ENCODE data around the gene GPR89B.
"Not testable (repeated sequence)": the region's sequence is repeated elsewhere in the genome, so short reads cannot be mapped to it uniquely, and the experiment has no call there.

GPR89B gene

DNA sequence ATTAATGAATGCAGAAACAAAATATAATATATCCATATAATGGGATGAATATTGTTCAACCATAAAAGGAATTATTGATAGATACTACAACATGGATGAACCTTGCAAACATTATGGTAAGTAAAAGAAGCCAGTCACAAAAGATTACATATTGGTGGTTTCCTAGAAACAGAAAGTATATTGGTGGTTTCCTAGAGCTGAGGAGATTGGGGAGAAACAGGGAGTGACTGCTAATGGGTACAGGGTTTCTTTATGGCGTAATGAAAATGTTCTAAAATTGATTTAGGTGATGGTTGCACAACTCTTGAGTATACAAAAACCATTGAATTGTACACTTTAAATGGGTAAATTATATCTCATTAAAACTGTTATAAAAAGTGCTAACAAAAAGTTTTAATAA is 14.3 kb downstream of the GPR89B start:
- DNase-seq: not testable (repeated sequence)

DNA sequence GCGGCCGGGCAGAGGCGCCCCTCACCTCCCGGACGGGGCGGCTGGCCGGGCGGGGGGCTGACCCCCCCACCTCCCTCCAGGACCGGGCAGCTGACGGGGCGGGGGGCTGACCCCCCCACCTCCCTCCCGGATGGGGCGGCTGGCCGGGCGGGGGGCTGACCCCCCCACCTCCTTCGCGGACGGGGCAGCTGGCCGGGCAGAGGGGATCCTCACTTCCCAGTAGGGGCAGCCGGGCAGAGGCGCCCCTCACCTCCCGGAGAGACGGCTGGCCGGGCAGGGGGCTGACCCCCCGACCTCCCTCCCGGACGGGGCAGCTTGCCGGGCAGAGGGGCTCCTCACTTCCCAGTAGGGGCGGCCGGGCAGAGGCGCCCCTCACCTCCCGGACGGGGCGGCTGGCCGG is 21.3 kb downstream of the GPR89B start:
- not testable (repeated sequence) for DNase-seq

DNA sequence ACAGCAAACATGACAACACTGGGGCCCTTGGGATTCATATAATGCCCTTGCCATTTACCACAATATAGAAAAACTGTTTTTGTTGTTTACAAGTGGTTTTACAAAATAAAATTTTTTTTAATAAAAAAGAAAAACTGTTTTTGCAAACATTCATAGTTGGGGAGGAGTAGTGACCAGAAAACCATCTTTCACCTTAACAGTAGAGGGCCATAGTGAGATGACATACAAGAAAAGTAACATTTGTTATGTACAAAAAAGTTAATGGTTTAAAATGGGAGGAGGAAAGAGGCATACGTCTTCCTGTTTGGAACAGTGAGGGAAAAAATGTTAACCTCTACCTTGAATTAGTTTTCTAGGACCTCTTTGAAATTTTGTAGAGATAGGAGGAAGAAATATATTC is 30.7 kb downstream of the GPR89B start:
- DNase-seq: not testable (repeated sequence)

DNA sequence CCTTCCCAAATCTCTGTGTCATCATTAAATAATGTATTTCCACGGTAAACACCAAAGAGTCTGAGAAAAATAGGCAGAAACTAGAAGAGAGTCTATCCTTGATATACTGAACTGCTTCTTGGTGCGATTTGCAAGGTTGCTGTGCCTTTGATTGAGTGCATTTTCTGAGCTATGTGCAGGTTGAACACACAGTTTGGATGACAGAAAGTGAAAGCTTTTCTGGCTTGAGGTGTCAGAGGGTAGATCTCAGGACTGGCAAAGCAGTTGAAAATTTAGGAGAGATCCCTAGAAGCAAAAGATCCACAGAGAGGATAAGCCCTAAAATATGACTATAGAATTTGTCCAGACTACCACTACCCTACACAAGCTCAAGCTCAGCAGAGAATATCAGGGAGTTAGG is 31.5 kb downstream of the GPR89B start:
- DNase-seq: not testable (repeated sequence)

DNA sequence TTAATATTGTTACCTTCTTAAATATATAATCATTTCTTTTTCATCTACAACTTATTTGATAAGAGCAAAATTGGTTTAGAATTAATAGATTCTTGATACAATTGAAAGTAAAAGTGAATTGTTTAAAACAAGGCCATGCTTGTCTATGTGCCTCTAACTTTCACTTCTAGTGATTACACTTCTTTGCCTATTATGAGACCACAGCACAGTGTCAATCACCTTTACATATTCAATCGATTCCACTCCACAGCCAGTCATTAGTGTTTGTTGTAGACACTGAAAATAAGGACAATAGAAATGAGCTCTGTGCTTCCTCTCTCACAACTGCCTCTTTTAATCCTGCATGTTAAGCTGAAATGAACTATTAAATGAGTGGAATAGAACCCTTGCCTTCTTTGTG is 36.4 kb downstream of the GPR89B start:
- DNase-seq: not testable (repeated sequence)

DNA sequence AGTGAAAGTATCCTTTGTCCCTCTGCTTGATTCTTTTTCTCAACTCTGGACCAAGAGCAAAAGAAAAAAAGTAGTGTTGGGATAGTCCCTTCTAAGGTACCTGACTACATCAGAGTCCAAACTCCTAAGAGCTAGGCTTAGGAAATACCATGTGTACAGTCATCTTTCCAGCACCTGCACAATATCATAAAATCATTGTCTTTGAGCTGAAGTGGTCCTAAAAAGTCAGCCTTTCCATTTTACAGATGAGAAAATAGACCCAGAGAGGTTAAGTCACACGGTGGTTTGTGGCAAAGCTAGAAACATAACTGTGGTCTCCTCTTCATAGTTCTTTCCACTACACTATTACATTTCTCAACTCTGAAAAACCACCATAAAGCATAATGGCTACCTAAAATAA is 38.4 kb downstream of the GPR89B start:
- not testable (repeated sequence) for DNase-seq

DNA sequence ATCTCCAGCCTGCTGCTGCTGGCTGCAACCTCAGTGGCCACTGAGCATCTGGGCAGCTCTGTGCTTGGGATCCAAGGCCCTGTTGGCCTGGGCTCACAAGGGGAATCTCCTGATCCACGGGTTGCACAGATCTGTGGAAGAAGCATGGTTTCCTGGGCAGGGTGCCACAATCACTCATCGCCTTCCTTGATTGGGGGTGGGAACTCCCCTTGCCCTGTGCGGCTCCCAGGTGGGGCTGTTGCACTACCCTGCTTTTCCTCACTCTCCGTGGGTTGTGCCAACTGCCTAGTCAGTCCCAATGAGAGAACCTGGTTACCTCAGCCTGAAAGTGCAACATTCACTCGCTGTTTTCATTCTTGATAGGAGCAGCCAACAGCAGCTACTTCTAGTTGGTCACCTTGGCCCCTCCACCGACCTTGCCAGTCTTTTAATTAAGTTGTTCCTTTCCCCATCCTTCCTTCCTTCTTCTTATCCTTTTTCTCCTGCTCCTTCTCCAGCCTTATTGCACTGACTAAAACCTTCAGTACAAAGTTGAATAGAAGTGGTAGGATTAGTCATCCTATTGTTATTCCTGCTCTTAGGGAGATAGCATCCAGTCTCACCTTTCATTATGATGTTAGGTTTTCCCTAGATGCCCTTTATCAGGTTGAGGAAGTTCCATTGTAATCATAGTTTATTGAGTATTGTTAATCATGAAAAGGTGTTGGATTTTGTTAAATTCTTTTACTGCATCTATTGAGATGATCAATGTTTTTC is 50.9 kb downstream of the GPR89B start:
- not testable (repeated sequence) for DNase-seq

DNA sequence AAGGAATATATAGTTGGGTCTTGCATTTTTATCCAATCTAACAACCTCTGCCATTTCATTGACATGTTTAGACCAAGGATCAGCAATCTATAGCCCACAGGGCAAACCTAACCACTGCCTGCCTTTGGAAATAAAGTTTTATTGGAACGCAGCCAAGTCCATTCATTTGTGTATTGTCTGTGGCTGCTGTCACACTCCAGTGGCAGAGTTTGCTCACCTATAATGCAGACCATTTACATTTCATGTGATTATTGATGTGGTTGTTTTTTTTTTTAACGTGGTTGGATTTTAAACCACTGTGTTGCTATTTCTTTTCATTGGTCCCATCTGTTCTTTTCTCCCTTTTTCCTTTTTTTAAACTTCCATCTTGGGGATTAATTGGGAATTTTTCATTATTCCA is 57.2 kb downstream of the GPR89B start:
- not testable (repeated sequence) for DNase-seq

DNA sequence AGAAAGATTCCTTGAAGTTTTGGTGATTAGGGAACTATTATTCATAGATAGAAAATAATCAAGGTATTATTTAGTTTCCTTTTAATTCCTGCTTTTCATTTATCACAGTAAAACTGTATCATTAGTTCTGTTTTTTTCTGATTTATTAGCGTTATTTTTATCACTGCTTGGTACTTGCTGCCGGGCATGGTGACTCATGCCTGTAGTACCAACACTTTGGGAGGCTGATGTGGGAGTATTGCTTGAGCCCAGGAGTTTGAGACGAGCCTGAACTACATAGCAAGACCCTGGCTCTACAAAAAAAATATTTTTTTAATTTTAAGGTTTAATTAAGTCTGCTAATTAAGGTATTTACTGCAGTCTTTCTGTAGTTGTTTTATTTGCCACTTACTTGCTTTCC is 59.7 kb downstream of the GPR89B start:
- DNase-seq: not testable (repeated sequence)

DNA sequence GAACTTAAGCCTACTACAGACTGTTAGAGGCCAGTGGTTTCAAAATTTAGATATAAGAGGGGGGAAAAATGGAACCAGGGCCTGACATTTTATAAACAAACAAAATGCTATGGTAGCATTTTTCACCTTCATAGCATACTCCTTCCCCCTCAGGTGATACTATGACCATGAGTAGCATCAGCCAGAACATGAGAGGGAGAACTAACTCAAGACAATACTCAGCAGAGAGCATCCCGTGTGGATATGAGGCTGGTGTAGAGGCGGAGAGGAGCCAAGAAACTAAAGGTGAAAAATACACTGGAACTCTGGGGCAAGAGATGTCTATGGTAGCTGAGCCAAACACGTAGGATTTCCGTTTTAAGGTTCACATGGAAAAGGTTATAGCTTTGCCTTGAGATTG is 64.7 kb downstream of the GPR89B start:
- DNase-seq: not testable (repeated sequence)

DNA sequence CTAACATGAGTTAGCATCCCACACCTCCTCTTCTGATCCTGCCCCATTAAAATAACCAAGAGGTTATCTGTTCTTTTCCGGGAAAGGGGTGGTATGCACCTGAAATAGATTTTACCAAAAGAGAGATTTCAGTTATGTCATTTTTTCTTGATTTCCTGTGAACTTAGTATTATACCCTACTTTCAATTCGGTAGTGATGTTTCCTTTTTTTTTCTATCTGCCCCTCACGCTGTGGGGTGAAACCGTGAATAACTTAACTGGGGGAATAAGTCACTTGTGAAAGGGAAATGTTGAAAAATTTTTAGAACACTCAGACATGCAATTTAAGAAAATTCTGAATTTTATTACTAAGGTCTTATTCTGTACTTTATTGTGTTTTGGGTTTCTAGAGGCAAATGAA is 65.2 kb downstream of the GPR89B start:
- DNase-seq: not testable (repeated sequence)

DNA sequence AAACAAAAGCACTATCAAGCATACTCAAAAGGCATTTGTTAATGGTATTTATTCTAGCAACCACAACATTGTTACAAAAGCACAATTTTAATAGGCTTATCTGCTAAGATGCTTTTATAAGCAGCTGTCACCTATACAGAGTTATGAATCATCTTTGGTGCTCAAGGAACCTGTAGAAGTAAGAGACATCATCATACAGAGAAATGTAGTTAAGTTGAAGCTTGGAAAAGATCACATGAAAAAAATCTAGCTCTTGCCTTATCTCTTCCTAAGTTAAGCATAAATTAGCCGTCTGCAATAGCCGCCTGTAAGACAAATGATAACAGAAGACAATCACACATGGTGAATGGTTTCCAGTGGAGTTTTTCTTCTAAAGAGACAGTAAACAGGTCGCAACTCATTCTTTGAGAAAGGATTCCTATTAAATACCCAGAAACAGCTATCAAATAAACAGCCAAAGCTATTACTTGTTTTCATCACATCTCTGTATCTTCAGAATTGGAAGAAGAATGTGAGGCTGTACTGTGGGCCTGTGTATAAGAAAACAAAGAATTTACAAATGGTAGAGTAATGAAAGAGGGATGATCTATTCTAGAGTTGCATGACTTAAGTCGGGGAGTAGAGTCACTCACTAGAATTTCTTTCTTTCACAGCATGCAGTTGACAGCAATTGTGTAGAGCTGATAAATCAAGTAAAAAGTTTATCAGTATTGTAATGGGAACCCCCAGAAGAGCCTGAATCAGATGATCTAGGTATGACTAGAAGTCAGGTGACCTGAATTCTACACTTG is 65.8 kb downstream of the GPR89B start:
- DNase-seq: not testable (repeated sequence)

DNA sequence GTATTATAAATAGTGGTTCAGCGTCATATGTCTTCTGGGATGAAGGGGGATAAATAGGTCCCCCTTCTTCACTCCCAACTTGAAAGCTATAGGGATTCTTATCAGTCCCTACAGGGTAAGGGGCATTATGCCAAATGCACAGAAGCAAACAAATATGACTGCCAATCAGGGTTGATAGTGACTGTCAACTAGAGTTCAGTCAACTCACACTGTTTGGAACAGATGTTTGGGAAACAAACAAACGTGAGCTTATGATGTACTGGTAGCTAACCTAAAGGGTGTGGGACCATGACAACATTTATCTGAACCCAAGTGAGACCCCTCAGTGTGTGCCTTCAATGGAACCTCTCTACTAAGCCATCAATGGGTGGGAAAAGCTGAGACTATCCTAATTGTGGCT is 67.9 kb downstream of the GPR89B start:
- not testable (repeated sequence) for DNase-seq

DNA sequence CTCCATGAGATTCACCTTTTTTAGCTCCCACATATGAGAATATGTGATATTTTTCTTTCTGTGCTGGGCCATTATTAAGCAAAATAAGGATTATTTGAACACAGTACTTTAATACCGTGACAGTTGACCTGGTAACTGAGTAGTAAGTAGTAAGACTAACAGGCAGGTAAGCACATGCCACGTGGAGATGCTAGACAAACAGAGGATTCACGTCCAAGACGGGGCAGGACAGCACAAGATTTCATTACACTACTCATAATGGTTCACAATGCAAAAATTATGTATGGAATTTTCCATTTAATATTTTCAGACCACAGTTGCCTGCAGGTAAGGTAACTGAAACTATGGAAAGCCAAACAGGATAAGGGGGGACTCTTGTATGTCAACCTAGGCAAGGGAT is 79.5 kb downstream of the GPR89B start:
- DNase-seq: not testable (repeated sequence)

DNA sequence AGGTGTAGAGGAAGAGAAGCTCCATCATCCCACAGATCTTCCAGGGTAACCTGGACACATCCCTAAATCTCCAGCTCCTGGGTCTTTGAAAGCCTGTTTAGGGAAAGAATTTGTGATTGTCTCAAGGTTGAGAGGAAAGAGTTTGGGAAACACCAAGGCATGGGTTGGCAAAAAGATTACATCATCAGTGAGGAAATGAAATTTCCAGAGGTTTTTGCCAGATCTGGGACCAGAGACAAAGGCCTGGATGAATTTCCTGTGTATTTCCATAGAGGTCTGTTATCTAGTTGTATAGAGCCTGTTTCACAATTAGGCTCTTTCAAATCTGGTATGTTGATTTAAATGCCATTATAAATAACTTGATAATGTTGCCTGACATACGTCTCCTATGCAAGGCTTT is 82.3 kb downstream of the GPR89B start:
- no peak for DNase-seq

DNA sequence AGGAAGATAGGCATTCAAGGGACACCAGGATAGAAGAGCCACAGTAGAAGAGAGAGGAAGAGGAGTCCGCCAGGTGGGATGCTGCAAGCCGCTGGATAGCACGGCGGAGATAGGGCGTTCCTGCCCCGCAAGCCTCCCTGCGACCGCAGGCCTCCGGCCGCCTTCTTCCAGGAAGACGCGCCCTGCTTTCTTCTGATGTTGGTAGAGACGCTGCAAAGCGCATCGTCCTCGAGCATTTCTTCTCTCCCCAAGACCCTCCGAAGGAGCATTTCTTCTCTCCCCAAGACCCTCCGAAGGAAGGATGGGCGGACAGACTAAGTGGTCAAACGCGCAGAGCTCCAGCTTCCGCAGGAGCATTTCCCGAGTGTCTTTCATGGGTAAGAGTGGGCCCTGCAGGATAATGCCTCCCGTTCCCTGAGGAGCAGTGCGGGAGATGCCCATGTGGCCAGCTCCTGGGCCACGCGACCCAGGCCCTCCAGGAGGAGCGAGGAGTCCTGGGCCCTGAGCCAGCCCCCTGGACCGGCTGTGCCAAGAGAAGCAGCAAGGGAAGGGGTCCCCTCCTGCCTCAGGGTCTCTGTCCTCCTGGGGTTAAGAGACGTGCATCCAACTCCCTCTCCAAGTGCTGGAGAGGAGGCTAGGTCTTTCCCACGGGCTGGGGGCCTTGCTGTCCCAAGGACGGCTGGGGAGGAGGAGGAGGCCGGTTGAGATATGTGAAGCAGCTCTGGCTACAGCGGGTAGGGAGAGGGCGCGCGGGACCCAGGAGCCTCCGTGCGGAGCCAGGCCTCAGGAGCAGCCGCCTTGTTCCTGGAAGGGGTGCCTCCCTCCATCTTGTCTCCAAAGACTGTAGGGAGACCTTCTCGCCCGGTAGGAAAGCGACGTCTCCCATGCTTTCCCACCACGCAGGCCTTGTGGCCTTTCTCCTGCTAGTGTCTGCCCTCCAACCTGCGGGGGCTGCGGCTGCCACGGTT is 85.2 kb downstream of the GPR89B start:
- not testable (repeated sequence) for DNase-seq

DNA sequence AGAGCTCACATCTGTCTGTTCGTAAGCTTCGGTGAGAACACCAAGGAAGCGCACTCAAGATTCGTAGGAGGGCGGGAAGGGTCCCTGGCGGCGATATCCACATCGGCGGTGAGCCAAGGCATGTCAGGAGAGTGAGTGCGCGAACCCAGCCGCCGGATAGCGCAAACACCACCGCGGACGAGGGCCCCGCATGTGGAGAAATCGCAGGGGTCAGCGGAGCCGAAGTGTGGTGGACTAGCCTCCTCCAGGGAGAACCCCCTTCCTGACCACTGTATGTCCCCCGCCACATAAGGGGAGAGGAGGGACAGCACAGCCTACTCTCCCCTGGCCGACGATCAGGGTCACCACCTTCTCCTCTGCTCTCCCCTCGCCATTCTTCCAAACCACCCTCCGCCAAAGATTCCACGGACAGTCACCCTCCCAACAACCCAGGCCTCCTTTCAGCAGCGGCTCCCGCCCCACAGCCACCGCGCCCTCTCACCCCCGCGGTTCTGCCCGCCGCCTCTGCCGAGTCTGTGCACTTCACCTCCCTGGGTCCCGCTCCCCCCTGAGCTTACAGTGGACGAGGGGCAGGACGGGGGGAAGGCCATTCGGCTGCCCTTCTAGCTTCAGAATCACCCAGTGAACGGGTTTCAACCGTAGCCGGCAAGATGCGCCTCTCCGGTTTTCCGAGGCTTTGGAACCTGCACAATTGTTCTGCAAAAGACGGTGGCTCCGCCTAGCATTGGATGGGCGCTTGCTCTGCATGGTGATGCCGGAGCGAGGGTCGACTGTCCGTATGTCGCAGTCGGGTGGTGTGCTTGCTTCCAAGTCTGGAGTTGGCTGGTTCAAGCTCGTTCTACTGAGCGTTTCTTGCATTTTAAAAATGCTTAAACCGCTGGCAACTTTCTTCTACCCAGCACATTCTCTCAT is 86.3 kb downstream of the GPR89B start:
- DNase-seq: not testable (repeated sequence)

DNA sequence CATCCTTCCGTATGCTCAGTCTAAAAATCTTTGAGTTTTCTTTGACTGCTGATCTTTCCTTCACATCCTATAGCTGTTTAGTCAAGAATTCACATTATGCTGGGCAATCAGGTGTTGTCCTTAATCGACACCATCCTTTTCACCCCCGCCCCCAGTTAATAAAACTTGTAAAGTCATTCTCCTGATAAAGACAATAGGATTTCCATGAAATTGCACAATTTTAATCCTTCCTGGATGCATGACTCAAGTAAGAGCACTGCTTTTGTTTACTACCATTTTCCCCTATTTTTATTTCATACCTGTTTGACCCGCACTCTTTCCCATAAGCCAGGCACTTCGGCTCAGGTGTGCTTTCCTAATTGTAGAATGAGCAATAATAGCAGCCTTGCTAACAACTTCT is 96.7 kb downstream of the GPR89B start:
- DNase-seq: not testable (repeated sequence)

DNA sequence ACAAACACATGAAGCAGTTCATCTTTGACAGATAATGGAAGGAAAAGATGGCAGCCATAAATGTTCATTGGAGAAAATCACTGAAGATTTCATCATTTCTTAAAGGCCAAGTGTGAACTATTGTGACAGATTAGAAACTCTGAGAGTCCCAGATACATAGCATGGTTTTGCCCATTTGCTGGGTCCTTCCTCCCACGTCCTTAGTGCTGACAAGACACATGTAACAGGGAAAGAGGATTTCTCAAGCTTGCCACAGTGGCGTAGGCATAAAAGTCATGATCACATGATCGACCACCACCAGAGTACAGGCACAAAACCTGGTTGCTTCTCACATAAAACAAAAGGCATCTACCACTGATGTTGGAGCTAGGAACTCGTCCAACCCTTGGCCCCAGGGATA is 98.8 kb downstream of the GPR89B start:
- DNase-seq: not testable (repeated sequence)

DNA sequence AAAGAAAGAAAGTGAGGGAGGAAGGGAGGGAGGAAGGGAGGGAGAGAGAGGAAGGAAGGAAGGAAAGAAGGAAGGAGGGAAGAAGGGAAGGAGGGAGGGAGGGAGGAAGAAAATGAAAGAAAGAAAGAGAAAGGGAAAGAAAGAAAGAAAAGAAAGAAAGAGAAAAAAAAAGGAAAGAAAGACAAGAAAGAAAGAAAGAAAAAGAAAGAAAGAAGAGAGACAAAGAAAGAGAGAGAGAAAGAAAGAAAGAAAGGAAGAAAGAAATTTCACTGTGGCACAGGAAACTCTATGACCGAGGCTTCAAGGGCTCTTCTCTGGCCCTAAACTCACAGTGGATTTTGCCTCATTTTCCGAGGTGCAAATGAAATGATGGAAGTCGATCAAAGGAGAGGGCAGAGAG is 104.0 kb downstream of the GPR89B start:
- not testable (repeated sequence) for DNase-seq

DNA sequence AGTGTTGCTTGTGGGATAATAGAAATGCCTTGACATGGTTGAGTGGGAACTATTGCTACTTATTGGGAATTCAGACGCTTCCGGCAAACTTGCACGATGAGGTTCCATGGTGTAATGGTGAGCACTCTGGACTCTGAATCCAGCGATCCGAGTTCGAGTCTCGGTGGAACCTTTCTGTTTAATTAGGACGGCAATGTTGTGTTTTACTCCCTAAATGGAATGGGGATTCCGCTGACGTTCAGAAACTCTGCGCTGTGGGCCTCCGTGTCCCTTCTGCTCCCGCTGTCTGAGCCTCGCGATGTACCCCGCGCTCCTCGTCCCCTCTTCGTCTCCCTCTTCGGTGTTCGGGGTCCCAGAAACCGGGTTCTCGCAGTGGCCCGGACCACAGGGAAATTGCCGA is 104.5 kb downstream of the GPR89B start:
- not testable (repeated sequence) for DNase-seq

DNA sequence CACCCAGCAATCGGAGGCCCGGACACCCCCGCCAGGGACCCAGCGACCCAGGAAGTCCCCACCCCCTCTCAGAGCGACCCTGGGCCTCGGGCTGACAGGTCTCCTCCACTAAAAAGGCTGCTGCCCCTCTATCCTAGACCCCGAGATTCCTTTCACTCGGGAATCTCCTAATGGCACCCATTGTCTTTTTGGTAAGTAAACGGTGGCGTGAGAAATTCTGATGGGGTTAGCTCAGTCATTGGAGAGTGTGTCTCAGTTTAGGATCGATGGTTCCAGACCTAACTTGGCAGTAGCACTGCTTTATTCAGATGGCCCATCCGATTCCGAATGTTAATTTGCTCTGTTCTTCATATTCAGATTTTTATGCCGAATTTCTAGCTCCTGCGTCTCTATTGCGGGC is 104.9 kb downstream of the GPR89B start:
- not testable (repeated sequence) for DNase-seq

All from activated T-cell treated with anti-CD3 and anti-CD28 coated beads for 4 hours (primary cell).